Mucosa of rectum (tissue), 2 donors: Measurements from ENCODE around the gene PIGX.

ENCODE experiments used
- H3K27ac ChIP-seq, 2 donors: one replicate each; pipeline ENCODE4 v1.7.0; 2013; ENCODE audit warnings: inconsistent platforms in 2 of 2, low read depth in 2 of 2, low read length in 2 of 2
- H3K27me3 ChIP-seq, 2 donors: one replicate each; pipeline ENCODE4 v1.7.0; 2013; ENCODE audit warnings: low read length in 2 of 2; ENCODE audit not compliant: control insufficient read depth in 2 of 2, insufficient read depth in 2 of 2
- H3K36me3 ChIP-seq, 2 donors: one replicate each; pipeline ENCODE4 v1.7.0; 2013; ENCODE audit warnings: low read length in 2 of 2; ENCODE audit not compliant: control insufficient read depth in 2 of 2, insufficient read depth in 2 of 2
- H3K4me1 ChIP-seq, 2 donors: one replicate each; pipeline ENCODE4 v1.7.0; 2013; ENCODE audit warnings: low read length in 2 of 2, mild to moderate bottlenecking in 1 of 2; ENCODE audit not compliant: control insufficient read depth in 2 of 2, insufficient read depth in 2 of 2
- H3K4me3 ChIP-seq, 2 donors: one replicate each; pipeline ENCODE4 v1.7.0; 2013; ENCODE audit warnings: low read length in 2 of 2
- H3K9ac ChIP-seq, 2 donors: one replicate each; pipeline ENCODE4 v1.7.0; 2013; ENCODE audit warnings: low read length in 2 of 2, low read depth in 1 of 2, mild to moderate bottlenecking in 1 of 2
- H3K9me3 ChIP-seq, 2 donors: one replicate each; pipeline ENCODE4 v1.7.0; 2013; ENCODE audit warnings: low read length in 2 of 2; ENCODE audit not compliant: control insufficient read depth in 2 of 2
- donor health status: healthy.
- donor health status: Normal muscosa, but diverticular disease.

Gene PIGX

GRCh38 chr3:196686436-196686835 lies 25.7 kb upstream of the PIGX start:
- Histone ChIP-seq H3K27me3 (no peaks in the 10 kb centered on the region), H3K27ac (no peak overlapping the region), H3K4me1 (peaks cover 0 to 5% of the 10 kb centered on the region in 2 donors), H3K9me3 (no peaks in the 10 kb centered on the region), H3K36me3 (no peaks in the 10 kb centered on the region), H3K9ac (no peak overlapping the region), H3K4me3 (no peak overlapping the region)

DNA sequence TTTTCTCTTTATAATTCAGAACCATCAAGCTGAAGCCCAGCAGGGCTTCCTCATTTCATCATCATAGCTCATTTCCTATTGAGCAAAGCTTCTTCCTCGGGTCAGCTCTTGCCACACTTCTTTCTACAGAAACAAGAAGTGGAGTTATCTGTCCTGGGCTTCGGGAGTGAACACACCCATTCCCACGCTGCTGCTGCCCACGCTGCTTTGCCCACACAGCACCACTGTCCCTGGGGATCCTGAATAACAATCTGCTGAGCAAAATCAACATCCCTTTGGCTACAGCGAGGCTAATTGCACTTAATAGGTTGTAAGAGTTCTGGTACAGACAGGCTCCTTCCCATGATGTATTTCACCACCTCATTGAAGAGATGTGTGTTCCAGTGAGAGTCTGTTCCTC lies 23.8 kb upstream of the PIGX start:
- Histone ChIP-seq H3K27me3 (no peaks in the 10 kb centered on the region), H3K4me1 (peaks cover 0 to 5% of the 10 kb centered on the region in 2 donors), H3K9me3 (no peaks in the 10 kb centered on the region), H3K27ac (peak overlapping the region in 1 of 2 donors; percentile 17), H3K9ac (peak overlapping the region in 1 of 2 donors; percentile 8), H3K4me3 (no peak overlapping the region), H3K36me3 (no peaks in the 10 kb centered on the region)

- H3K4me3 ChIP-seq, result no peak overlapping the region
- no peak overlapping the region for H3K27ac ChIP-seq
- H3K27me3 ChIP-seq, result no peaks in the 10 kb centered on the region
- H3K4me1 ChIP-seq, result no peaks in the 10 kb centered on the region
- no peak overlapping the region for H3K9ac ChIP-seq
- H3K36me3 ChIP-seq, result no peaks in the 10 kb centered on the region
- H3K9me3 ChIP-seq, result no peaks in the 10 kb centered on the region
Observed at GRCh38 chr3:196689941-196690660, 22.1 kb upstream of the PIGX start.

DNA sequence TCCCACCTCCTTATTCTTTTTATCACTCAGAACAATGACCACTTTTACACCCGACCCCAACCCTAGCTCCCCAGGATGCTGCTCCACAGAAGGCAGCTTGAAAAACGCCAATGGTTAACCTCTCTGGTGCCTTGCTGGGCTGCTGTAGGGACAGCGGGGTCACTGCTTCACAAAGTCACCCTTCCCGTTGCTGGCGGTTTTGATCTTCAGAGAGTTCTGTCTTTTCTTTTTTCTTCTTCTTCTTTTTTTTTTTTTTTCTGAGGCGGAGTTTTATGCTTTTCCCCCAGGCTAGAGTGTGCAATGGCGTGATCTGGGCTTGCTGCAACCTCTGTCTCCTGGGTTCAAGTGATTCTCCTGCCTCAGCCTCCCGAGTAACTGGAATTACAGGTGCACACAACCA lies 20.8 kb upstream of the PIGX start:
- no peaks in the 10 kb centered on the region for H3K9me3 ChIP-seq
- no peaks in the 10 kb centered on the region for H3K36me3 ChIP-seq
- H3K9ac ChIP-seq, result no peak overlapping the region
- H3K4me1 ChIP-seq, result no peaks in the 10 kb centered on the region
- H3K4me3 ChIP-seq, result no peak overlapping the region
- H3K27ac ChIP-seq, result no peak overlapping the region
- H3K27me3 ChIP-seq, result no peaks in the 10 kb centered on the region

GRCh38 chr3:196694202-196694638 lies 18.0 kb upstream of the PIGX start:
- Histone ChIP-seq H3K4me1 (no peaks in the 10 kb centered on the region), H3K4me3 (no peak overlapping the region), H3K27me3 (no peaks in the 10 kb centered on the region), H3K9me3 (no peaks in the 10 kb centered on the region), H3K36me3 (no peaks in the 10 kb centered on the region), H3K27ac (no peak overlapping the region), H3K9ac (no peak overlapping the region)

DNA sequence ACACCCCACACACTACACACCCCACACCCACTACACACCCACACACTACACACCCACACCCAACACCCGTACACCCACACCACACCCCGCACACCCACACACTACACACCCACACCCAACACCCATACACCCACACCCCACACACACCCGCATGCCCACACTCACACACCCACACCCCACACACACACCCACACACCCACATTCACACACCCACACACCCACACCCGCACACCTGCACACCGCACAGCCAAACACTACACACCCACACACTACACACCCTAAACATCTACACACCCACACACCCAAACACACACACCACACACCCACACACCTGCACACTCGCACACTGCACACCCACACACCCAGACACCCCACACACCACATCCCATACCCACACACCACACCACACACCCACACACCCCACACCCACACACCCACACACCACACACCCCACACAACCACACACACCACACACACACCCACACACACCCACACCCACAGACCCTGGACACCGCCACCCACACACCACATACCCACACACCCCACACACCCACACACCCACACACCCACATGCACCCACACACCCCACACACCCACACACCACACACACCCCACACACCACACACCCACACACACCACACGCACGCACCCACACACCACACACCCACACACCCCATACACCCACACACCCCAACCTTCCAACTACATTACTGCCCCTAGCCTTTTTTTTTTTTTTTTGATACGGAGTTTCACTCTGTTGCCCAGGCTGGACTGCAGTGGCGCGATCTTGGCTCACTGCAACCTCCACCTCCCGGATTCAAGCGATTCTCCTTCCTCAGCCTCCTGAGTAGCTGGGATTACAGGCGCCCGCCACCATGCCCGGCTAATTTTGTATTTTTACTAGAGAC lies 17.0 kb upstream of the PIGX start:
- Histone ChIP-seq H3K4me1 (no peaks in the 10 kb centered on the region), H3K9ac (no peak overlapping the region), H3K36me3 (no peaks in the 10 kb centered on the region), H3K27me3 (no peaks in the 10 kb centered on the region), H3K4me3 (no peak overlapping the region), H3K9me3 (no peaks in the 10 kb centered on the region), H3K27ac (no peak overlapping the region)

- Histone ChIP-seq H3K9ac (no peak overlapping the region), H3K27me3 (no peaks in the 10 kb centered on the region), H3K4me1 (no peaks in the 10 kb centered on the region), H3K9me3 (no peaks in the 10 kb centered on the region), H3K27ac (no peak overlapping the region), H3K4me3 (no peak overlapping the region), H3K36me3 (no peaks in the 10 kb centered on the region)
Observed at GRCh38 chr3:196695849-196696226, 16.3 kb upstream of the PIGX start.

DNA sequence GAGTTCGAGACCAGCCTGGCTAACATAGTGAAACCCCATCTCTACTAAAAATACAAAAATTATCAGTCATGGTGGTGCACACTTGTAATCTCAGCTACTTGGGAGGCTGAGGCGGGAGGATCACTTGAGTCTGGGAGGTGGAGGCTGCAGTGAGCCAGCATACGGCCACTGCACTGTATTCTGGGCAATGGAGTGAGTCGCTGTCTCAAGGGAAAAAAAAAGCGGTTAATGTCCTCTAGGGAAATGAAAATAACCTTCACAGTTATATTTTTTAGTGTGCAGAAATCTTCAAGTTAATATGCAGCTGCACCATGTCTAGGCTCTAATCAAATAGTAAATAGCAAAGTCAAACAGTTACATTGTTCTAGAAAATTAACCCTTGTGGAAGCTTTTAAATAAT lies 14.9 kb upstream of the PIGX start:
- H3K36me3 ChIP-seq, result no peaks in the 10 kb centered on the region
- no peaks in the 10 kb centered on the region for H3K27me3 ChIP-seq
- no peak overlapping the region for H3K27ac ChIP-seq
- no peak overlapping the region for H3K4me3 ChIP-seq
- no peaks in the 10 kb centered on the region for H3K4me1 ChIP-seq
- H3K9me3 ChIP-seq, result no peaks in the 10 kb centered on the region
- no peak overlapping the region for H3K9ac ChIP-seq

DNA sequence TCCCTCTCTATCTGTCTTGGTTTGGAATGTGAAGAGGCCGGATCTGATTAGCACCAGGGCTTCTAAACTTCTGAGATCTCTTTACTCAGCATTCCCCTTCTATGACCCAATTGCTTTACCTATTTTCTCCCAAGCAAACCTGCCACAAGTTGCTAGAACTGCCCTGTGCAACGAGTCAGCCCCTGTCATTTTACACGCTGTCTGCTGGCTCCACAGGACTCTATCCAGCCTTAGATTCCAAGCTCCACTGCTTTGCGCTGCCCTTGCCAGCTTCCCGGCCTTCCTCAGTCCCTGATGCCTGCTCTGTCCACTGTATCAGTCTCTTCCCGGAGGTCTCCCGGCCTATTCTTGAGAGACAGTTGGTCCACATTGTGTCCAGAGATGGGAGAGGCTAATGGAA lies 12.4 kb upstream of the PIGX start:
- no peaks in the 10 kb centered on the region for H3K36me3 ChIP-seq
- no peaks in the 10 kb centered on the region for H3K9me3 ChIP-seq
- no peaks in the 10 kb centered on the region for H3K27me3 ChIP-seq
- H3K4me3 ChIP-seq, result no peak overlapping the region
- no peak overlapping the region for H3K9ac ChIP-seq
- no peaks in the 10 kb centered on the region for H3K4me1 ChIP-seq
- H3K27ac ChIP-seq, result no peak overlapping the region

GRCh38 chr3:196700801-196701200 lies 11.4 kb upstream of the PIGX start:
- no peaks in the 10 kb centered on the region for H3K27me3 ChIP-seq
- no peak overlapping the region for H3K9ac ChIP-seq
- no peak overlapping the region for H3K4me3 ChIP-seq
- no peaks in the 10 kb centered on the region for H3K9me3 ChIP-seq
- H3K27ac ChIP-seq, result no peak overlapping the region
- H3K36me3 ChIP-seq, result no peaks in the 10 kb centered on the region
- no peaks in the 10 kb centered on the region for H3K4me1 ChIP-seq
